HepG2 (cell line): Measurements from ENCODE around the gene SMARCE1. TPM values are rescaled to one million over a fixed set of nuclear protein-coding genes. Genes with fewer than 3 reads are reported as not detected.

ENCODE experiments used
- CBX2 ChIP-seq, 2 experiments: fragments of 200-600 bp in 1 of 2; sonication (generic); formaldehyde crosslinking in 1 of 2; IDR thresholded peaks; 2 replicates each; pipeline versions ENCODE4 v1.7.0 to v1.8.1; 2018 to 2022; ENCODE audit warnings: low read depth in 2 of 2, low read length in 1 of 2, mild to moderate bottlenecking in 1 of 2, missing genetic modification reagents in 1 of 2
- HNRNPH1 ChIP-seq: fragments of 200-400 bp; formaldehyde crosslinking; optimal IDR thresholded peaks from 2 replicates; pipeline ENCODE3; 2017; ENCODE audit warnings: mild to moderate bottlenecking, low read depth, low read length
- HNRNPK ChIP-seq: fragments of 200-400 bp; formaldehyde crosslinking; IDR thresholded peaks from 2 replicates; pipeline ENCODE4 v1.6.1; 2018; ENCODE audit warnings: low read length, low read depth, moderate library complexity, mild to moderate bottlenecking; ENCODE audit not compliant: poor library complexity, severe bottlenecking
- KAT2B ChIP-seq: fragments of 150-350 bp; IDR thresholded peaks from 2 replicates; pipeline ENCODE4 v1.6.1; 2014; ENCODE audit warnings: low read depth, low read length, borderline replicate concordance
- KDM5B ChIP-seq: sonication (generic); formaldehyde crosslinking; IDR thresholded peaks from 2 replicates; pipeline ENCODE4 v1.4.0; 2020; ENCODE audit warnings: missing genetic modification reagents, mild to moderate bottlenecking, borderline replicate concordance
- MBD4 ChIP-seq: IDR thresholded peaks from 2 replicates; pipeline ENCODE4 v1.6.1; 2012; ENCODE audit warnings: low read length, inconsistent platforms, borderline replicate concordance
- MYC ChIP-seq: sonication (generic); formaldehyde crosslinking; IDR thresholded peaks from 2 replicates; pipeline ENCODE4 v1.9.0; 2021; ENCODE audit warnings: missing genetic modification reagents, borderline replicate concordance
- NFYB ChIP-seq: sonication (generic); formaldehyde crosslinking; IDR thresholded peaks from 2 replicates; pipeline ENCODE4 v1.4.0; 2020; ENCODE audit warnings: missing genetic modification reagents
- PAF1 ChIP-seq: IDR thresholded peaks from 2 replicates; pipeline ENCODE4 v1.6.1; 2016; ENCODE audit warnings: missing genetic modification reagents, missing compliant biosample characterization
- RFX1 ChIP-seq: fragments of 450-650 bp; IDR thresholded peaks from 2 replicates; pipeline ENCODE4 v1.6.1; 2017
- SMARCE1 ChIP-seq: fragments of 450-650 bp; IDR thresholded peaks from 2 replicates; pipeline ENCODE4 v1.6.1; 2017; ENCODE audit warnings: borderline replicate concordance
- ZFP36 ChIP-seq: fragments of 150-350 bp; IDR thresholded peaks from 2 replicates; pipeline ENCODE4 v1.6.1; 2018; ENCODE audit warnings: borderline replicate concordance, low read length, low read depth; ENCODE audit not compliant: partially characterized antibody
- ZFX ChIP-seq: sonication (generic); formaldehyde crosslinking; IDR thresholded peaks from 2 replicates; pipeline ENCODE4 v1.4.0; 2020; ENCODE audit warnings: mild to moderate bottlenecking, low read depth, missing genetic modification reagents, moderate library complexity
- ZNF136 ChIP-seq: sonication (generic); formaldehyde crosslinking; IDR thresholded peaks from 2 replicates; pipeline ENCODE4 v1.8.1; 2022; ENCODE audit warnings: low read depth, mild to moderate bottlenecking, moderate library complexity, missing genetic modification reagents
- ZNF207 ChIP-seq: fragments of 450-650 bp; IDR thresholded peaks from 2 replicates; pipeline ENCODE4 v1.6.1; 2016; ENCODE audit warnings: antibody characterized with exemption, borderline replicate concordance
- ZNF280D ChIP-seq: sonication (generic); formaldehyde crosslinking; IDR thresholded peaks from 2 replicates; pipeline ENCODE4 v1.5.1; 2020; ENCODE audit warnings: mild to moderate bottlenecking, missing genetic modification reagents
- ZNF841 ChIP-seq: sonication (generic); formaldehyde crosslinking; IDR thresholded peaks from 2 replicates; pipeline ENCODE4 v1.8.1; 2023; ENCODE audit warnings: missing genetic modification reagents, borderline replicate concordance
- ZSCAN30 ChIP-seq: sonication (generic); formaldehyde crosslinking; IDR thresholded peaks from 2 replicates; pipeline ENCODE4 v1.5.0; 2020; ENCODE audit warnings: mild to moderate bottlenecking, missing genetic modification reagents
- polyA plus RNA-seq, 8 experiments: library from polyadenylated mRNA; depleted of rRNA in 3 of 8; stranded (reverse) in 7 of 8; unstranded in 1 of 8; fragments of >200 nt; fragmentation: Illumina TruSeq in 4 of 8; extraction: Trizol in 4 of 8; gene quantifications; 2 replicates each; pipeline versions ENCODE4 v1.2.1 to v1.2.3, GENCODE V29; 2011 to 2016; ENCODE audit warnings: low read depth in 4 of 8, missing spikeins in 1 of 8, mixed read lengths in 1 of 8; ENCODE audit not compliant: insufficient read depth in 1 of 8
- total RNA-seq, 5 experiments: library from RNA; depleted of rRNA; stranded (reverse); fragments of >200 nt; fragmentation: Illumina TruSeq; extraction: Trizol; gene quantifications; 2 replicates each; pipeline ENCODE4 v1.2.3, GENCODE V29; 2016; ENCODE audit warnings: low read depth in 1 of 5
- TF ChIP-seq, protein P1 (sequence below), 2 experiments: fragments of 450-650 bp in 1 of 2; sonication (generic) in 1 of 2; formaldehyde crosslinking; IDR thresholded peaks; 2 replicates each; pipeline versions ENCODE4 v1.5.0 to v1.8.0; 2020 to 2022; ENCODE audit warnings: mild to moderate bottlenecking in 1 of 2, missing genetic modification reagents in 1 of 2
- TF ChIP-seq, protein P2 (sequence below): sonication (generic); formaldehyde crosslinking; conservative IDR thresholded peaks from 2 replicates; pipeline ENCODE4 v1.5.0; 2020; ENCODE audit warnings: missing genetic modification reagents
- TF ChIP-seq, protein P3 (sequence below): sonication (generic); formaldehyde crosslinking; IDR thresholded peaks from 2 replicates; pipeline ENCODE4 v1.4.0; 2020; ENCODE audit warnings: low read depth, mild to moderate bottlenecking, missing genetic modification reagents

SMARCE1 gene
- total and polyA plus RNA-seq, 2 of the 13 experiments (the other 11 are each of a cell fraction or from before 2014, with no cell fraction given): 43.5 to 127 TPM

GRCh38 chr17:40647624-40648383 lies at the start of gene SMARCE1 (continued):
- TF ChIP-seq, protein P1, sequence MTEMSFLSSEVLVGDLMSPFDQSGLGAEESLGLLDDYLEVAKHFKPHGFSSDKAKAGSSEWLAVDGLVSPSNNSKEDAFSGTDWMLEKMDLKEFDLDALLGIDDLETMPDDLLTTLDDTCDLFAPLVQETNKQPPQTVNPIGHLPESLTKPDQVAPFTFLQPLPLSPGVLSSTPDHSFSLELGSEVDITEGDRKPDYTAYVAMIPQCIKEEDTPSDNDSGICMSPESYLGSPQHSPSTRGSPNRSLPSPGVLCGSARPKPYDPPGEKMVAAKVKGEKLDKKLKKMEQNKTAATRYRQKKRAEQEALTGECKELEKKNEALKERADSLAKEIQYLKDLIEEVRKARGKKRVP (CRISPR knock-in tag; IDR thresholded peaks at IDR 0.05): peak in 1 of 2 experiments; percentile 63; a peak in 1 of 4 replicates
- TF ChIP-seq HNRNPH1: peak; percentile 58
- TF ChIP-seq, protein P2, sequence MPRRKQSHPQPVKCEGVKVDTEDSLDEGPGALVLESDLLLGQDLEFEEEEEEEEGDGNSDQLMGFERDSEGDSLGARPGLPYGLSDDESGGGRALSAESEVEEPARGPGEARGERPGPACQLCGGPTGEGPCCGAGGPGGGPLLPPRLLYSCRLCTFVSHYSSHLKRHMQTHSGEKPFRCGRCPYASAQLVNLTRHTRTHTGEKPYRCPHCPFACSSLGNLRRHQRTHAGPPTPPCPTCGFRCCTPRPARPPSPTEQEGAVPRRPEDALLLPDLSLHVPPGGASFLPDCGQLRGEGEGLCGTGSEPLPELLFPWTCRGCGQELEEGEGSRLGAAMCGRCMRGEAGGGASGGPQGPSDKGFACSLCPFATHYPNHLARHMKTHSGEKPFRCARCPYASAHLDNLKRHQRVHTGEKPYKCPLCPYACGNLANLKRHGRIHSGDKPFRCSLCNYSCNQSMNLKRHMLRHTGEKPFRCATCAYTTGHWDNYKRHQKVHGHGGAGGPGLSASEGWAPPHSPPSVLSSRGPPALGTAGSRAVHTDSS (CRISPR knock-in tag): no peak; the same call in 1 of the 2 replicates
- no peak for TF ChIP-seq ZNF841
- TF ChIP-seq, protein P3, sequence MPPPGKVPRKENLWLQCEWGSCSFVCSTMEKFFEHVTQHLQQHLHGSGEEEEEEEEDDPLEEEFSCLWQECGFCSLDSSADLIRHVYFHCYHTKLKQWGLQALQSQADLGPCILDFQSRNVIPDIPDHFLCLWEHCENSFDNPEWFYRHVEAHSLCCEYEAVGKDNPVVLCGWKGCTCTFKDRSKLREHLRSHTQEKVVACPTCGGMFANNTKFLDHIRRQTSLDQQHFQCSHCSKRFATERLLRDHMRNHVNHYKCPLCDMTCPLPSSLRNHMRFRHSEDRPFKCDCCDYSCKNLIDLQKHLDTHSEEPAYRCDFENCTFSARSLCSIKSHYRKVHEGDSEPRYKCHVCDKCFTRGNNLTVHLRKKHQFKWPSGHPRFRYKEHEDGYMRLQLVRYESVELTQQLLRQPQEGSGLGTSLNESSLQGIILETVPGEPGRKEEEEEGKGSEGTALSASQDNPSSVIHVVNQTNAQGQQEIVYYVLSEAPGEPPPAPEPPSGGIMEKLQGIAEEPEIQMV (CRISPR knock-in tag): no peak
- peak; percentile 60; the same call in 1 of the 2 replicates for TF ChIP-seq CBX2 (IDR thresholded peaks at IDR 0.05; ENCODE audit: low read depth, low read length)
- TF ChIP-seq CBX2 (CRISPR knock-in tag; IDR thresholded peaks at IDR 0.05; ENCODE audit: low read depth): no peak
- TF ChIP-seq ZFX: peak; percentile 99
- TF ChIP-seq ZFP36: no peak
- TF ChIP-seq ZNF207: no peak
- peak; percentile 59 for TF ChIP-seq ZNF280D (CRISPR knock-in tag)
- no peak for TF ChIP-seq MBD4
- peak; percentile 94; the same call in 1 of the 2 replicates for TF ChIP-seq ZSCAN30 (CRISPR knock-in tag)
- TF ChIP-seq KAT2B: no peak
- peak; percentile 55 for TF ChIP-seq ZNF136
- peak; percentile 97 for TF ChIP-seq KDM5B (CRISPR knock-in tag)
- TF ChIP-seq NFYB (CRISPR knock-in tag): no peak
- no peak for TF ChIP-seq HNRNPK
- peak; percentile 13 for TF ChIP-seq MYC
- no peak for TF ChIP-seq PAF1
- no peak for TF ChIP-seq SMARCE1
- TF ChIP-seq RFX1: no peak
